Endothelial cell (in vitro differentiated cells): ENCODE results near the gene ETV1. TPM values are rescaled to one million over a fixed set of nuclear protein-coding genes. Genes with fewer than 3 reads are reported as not detected.

Experiments
- DNase-seq: peaks from one replicate; pipeline ENCODE4 v3.0.0; 2021; ENCODE audit warnings: low spot score
- H3K27ac Mint-ChIP-seq: one replicate; pipeline ENCODE4 v1.8.0; 2021; ENCODE audit warnings: mixed read lengths, inconsistent platforms; ENCODE audit not compliant: unreplicated experiment
- H3K27me3 Mint-ChIP-seq: one replicate; pipeline ENCODE4 v1.8.0; 2021; ENCODE audit warnings: mild to moderate bottlenecking, moderate library complexity, mixed read lengths, inconsistent platforms; ENCODE audit not compliant: unreplicated experiment
- H3K36me3 Mint-ChIP-seq: one replicate; pipeline ENCODE4 v1.8.0; 2021; ENCODE audit warnings: mild to moderate bottlenecking, low read depth, mixed read lengths, inconsistent platforms; ENCODE audit not compliant: unreplicated experiment
- H3K4me1 Mint-ChIP-seq: one replicate; pipeline ENCODE4 v1.8.0; 2021; ENCODE audit warnings: mild to moderate bottlenecking, mixed read lengths, inconsistent platforms; ENCODE audit not compliant: unreplicated experiment
- H3K4me3 Mint-ChIP-seq: one replicate; pipeline ENCODE4 v1.8.0; 2021; ENCODE audit warnings: mild to moderate bottlenecking, mixed read lengths, inconsistent platforms; ENCODE audit not compliant: unreplicated experiment
- H3K9me3 Mint-ChIP-seq: one replicate; pipeline ENCODE4 v1.8.0; 2021; ENCODE audit warnings: mixed read lengths, inconsistent platforms; ENCODE audit not compliant: unreplicated experiment
- total RNA-seq: library from RNA; stranded (reverse); fragmentation: NEBNext Ultra II Directional; extraction: Animal tissue kit (Norgen Biotek cat#: 25700); gene quantifications from one replicate; pipeline ENCODE4 v1.2.1, GENCODE V29; 2021; ENCODE audit not compliant: unreplicated experiment
- TF ChIP-seq, protein P1 (sequence below): fragments of 200-600 bp; sonication (generic); IDR thresholded peaks from one replicate; pipeline ENCODE4 v1.5.0; 2021; ENCODE audit warnings: antibody characterized with exemption; ENCODE audit not compliant: unreplicated experiment

ETV1 gene
- total RNA-seq, 1 donor from 2014 or later: 18.2 TPM

DNA sequence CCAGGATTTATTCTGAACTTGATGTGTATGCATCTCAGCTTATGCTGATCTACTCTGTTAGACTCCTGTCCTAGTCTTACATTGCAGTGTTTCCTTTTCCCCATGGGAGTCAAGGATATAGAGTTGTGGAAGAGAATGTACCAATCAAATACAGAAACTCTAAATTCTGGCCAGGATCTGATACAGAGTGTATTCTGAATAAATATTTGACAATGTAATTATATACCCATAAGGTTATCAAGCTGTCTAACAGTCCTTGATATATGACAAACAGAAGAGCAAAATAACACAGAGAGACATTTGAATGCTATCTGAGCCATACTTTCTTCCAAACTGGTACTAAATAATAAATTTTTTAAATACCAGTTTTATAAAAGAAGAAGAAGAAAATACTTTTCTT lies 116.8 kb downstream of the ETV1 start:
- Mint-ChIP-seq H3K36me3 (no peaks in the 10 kb centered on the region), H3K9me3 (no peaks in the 10 kb centered on the region), H3K27ac (no peak overlapping the region), H3K4me1 (no peaks in the 10 kb centered on the region), H3K27me3 (peaks cover 2% of the 10 kb centered on the region), H3K4me3 (no peak overlapping the region)
- no peak for DNase-seq
- TF ChIP-seq, protein P1, sequence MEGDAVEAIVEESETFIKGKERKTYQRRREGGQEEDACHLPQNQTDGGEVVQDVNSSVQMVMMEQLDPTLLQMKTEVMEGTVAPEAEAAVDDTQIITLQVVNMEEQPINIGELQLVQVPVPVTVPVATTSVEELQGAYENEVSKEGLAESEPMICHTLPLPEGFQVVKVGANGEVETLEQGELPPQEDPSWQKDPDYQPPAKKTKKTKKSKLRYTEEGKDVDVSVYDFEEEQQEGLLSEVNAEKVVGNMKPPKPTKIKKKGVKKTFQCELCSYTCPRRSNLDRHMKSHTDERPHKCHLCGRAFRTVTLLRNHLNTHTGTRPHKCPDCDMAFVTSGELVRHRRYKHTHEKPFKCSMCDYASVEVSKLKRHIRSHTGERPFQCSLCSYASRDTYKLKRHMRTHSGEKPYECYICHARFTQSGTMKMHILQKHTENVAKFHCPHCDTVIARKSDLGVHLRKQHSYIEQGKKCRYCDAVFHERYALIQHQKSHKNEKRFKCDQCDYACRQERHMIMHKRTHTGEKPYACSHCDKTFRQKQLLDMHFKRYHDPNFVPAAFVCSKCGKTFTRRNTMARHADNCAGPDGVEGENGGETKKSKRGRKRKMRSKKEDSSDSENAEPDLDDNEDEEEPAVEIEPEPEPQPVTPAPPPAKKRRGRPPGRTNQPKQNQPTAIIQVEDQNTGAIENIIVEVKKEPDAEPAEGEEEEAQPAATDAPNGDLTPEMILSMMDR: no peak

DNA sequence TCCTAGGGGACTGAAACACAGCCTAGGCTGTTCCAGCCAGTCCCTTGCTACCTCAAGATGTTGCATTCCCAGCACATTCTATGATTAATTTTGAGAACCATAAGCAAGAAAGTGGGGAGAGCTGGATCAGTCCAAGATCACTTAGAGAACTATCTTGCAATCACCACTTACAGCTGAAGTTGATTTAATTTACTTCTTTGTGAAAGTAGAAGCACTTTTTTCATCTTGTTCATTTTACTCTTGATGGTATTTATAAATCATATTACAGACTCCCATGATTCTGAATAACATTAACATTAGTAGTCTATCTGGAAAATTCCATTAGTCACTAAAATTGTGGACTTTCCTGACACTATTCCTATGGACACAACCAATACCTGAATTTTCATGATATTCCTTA lies 118.5 kb downstream of the ETV1 start:
- H3K27ac Mint-ChIP-seq: no peak overlapping the region
- H3K9me3 Mint-ChIP-seq: no peaks in the 10 kb centered on the region
- no peaks in the 10 kb centered on the region for H3K4me1 Mint-ChIP-seq
- H3K27me3 Mint-ChIP-seq: peaks cover 2% of the 10 kb centered on the region
- H3K36me3 Mint-ChIP-seq: no peaks in the 10 kb centered on the region
- no peak overlapping the region for H3K4me3 Mint-ChIP-seq
- no peak for DNase-seq
- TF ChIP-seq, protein P1: no peak

DNA sequence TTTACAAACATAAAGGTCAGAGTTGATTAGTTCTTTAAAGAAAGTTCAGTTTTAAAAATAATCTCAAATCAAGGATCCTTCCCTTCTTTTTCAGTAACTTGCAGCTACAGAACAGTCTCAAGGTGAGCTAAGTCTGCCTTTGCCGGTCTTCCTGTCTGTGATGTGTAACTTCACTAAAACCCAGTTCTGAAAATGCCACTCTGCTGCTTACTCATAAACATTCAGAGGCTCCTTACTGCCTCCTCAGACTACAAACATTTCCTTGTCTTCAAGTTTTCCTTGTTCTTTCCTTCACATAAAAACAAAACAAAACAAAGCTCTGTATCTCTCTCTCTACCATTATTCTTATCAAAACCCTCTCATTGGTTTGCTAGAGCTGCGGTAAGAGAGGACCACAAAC lies 128.7 kb downstream of the ETV1 start:
- H3K27me3 Mint-ChIP-seq: no peaks in the 10 kb centered on the region
- no peak overlapping the region for H3K4me3 Mint-ChIP-seq
- no peak overlapping the region for H3K27ac Mint-ChIP-seq
- no peaks in the 10 kb centered on the region for H3K9me3 Mint-ChIP-seq
- no peak for DNase-seq
- H3K4me1 Mint-ChIP-seq: no peaks in the 10 kb centered on the region
- TF ChIP-seq, protein P1: no peak
- no peaks in the 10 kb centered on the region for H3K36me3 Mint-ChIP-seq

DNA sequence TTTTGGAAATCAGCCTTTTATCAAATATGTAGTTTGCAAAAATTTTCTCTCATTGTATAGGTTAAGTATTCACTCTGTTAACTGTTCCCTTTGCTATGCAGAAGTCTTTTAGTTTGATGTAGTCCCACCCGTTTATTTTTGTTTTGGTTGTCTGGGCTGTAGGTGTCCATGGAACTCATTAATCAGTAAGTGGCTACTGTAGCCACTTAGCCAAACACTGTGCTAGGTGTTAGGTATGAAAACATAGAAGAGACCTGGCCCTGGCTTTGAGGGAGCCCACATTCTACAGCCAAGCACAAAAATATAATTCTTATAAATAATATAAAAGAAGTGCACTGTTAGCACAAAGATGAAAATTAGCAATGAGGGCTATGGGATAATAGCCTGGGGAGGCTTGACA lies 133.5 kb downstream of the ETV1 start:
- no peak overlapping the region for H3K27ac Mint-ChIP-seq
- no peak for DNase-seq
- H3K27me3 Mint-ChIP-seq: no peaks in the 10 kb centered on the region
- no peaks in the 10 kb centered on the region for H3K4me1 Mint-ChIP-seq
- H3K36me3 Mint-ChIP-seq: no peaks in the 10 kb centered on the region
- H3K9me3 Mint-ChIP-seq: no peaks in the 10 kb centered on the region
- H3K4me3 Mint-ChIP-seq: no peak overlapping the region
- TF ChIP-seq, protein P1: no peak

DNA sequence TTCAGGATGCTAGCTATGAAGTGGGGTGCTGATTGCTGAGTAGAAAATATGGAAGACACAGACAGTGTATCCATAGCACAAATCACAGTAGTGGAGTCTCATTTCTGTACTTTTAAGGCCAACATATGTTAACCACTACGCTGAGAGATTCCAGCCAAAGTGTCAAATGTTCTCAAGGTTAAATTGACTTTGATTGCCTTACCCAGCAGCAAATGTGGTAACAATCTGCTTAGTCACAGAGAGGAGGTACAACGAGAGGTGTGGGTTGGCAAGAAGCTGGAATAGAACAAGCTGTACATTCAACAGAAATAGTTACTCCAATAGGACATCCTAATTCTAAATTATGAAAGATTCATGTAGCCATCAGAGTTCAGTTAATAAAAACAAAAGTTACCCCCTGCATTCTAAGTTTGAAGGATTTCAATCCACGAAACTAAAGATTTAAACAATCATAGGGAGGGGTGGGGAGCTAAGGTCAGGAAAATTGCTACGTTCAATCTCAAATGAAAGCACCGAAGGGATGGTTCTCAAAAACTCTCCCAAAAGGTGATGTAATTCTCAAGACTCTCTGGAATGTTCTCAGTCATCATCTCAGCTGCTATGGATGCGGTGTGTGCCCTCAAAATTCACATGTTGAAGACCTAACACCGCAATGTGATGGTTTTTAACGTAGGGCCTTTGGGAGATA lies 137.0 kb downstream of the ETV1 start:
- no peaks in the 10 kb centered on the region for H3K4me1 Mint-ChIP-seq
- H3K36me3 Mint-ChIP-seq: no peaks in the 10 kb centered on the region
- no peak overlapping the region for H3K27ac Mint-ChIP-seq
- no peaks in the 10 kb centered on the region for H3K9me3 Mint-ChIP-seq
- no peak for DNase-seq
- no peak overlapping the region for H3K4me3 Mint-ChIP-seq
- TF ChIP-seq, protein P1: no peak
- H3K27me3 Mint-ChIP-seq: no peaks in the 10 kb centered on the region
